Motor neuron (in vitro differentiated cells): ENCODE measurements around the gene CSTPP1. TPM values are rescaled to one million over a fixed set of nuclear protein-coding genes. Genes with fewer than 3 reads are reported as not detected.

Experiments
- ATAC-seq, 8 experiments: fragments of 200-7000 bp; cut with Tn5 transposase; replicated peaks in 6 of 8; 2 replicates each; pipeline ENCODE4 v1.8.0; 2021; ENCODE audit warnings: mild to moderate bottlenecking in 8 of 8, moderate library complexity in 8 of 8
- H3K27ac ChIP-seq, 2 donors: fragments of 250-450 bp; sonication (Bioruptor Pico); 2 replicates each; pipeline ENCODE4 v1.9.0; 2021; ENCODE audit warnings: antibody characterized with exemption in 2 of 2, mild to moderate bottlenecking in 2 of 2, moderate library complexity in 1 of 2
- H3K4me1 ChIP-seq, 2 donors: fragments of 250-450 bp; sonication (Bioruptor Pico); replicated peaks in 1 of 2; 2 replicates each; pipeline ENCODE4 v1.6.1; 2021; ENCODE audit warnings: antibody characterized with exemption in 2 of 2, mild to moderate bottlenecking in 2 of 2, moderate library complexity in 1 of 2
- H3K4me3 ChIP-seq, 5 donors: fragments of 250-450 bp; sonication (Bioruptor Pico); 2 replicates each; pipeline ENCODE4 v1.9.0; 2021; ENCODE audit warnings: antibody characterized with exemption in 5 of 5, mild to moderate bottlenecking in 5 of 5, moderate library complexity in 4 of 5
- WGBS, 10 experiments: fragments of 450-650 bp; shearing (Covaris generic); methylation state at CpG; one replicate each; pipeline ENCODE4 v1.0.0; 2022; 5-methylcytosine and 5-hydroxymethylcytosine counted together
- in situ Hi-C, 9 experiments: fragments of 400-800 bp; cut with MboI; loops; one replicate each; pipeline ENCODE4 v1.15.0; 2021; ENCODE audit warnings: low sequenced_read_pairs in 9 of 9, low pct_unique_long_range_greater_than_20kb in 2 of 9; ENCODE audit not compliant: unreplicated experiment in 9 of 9
- total RNA-seq, 8 experiments: library from RNA; unstranded; fragments of 300-600 nt; gene quantifications; 2 replicates each; pipeline versions ENCODE4 v1.2.3 to v1.2.4, GENCODE V29; 2022

Gene CSTPP1
- total RNA-seq, 8 experiments from 2014 or later = 13.2 to 65.9 (median 31.3) TPM

- 90 to 100% (median 96%) methylated on average over 3 to 5 of the region's 17 CpGs; no CpG with 5 or more reads in 6 of the 10 experiments for WGBS, 10 experiments
- Histone ChIP-seq H3K4me1 (no peaks in the 10 kb centered on the region), H3K4me3 (no peak overlapping the region), H3K27ac (no peak overlapping the region)
- in situ Hi-C loops = loop anchor here in 3 of 9 experiments (25.0 kb wide), 1 partner anchor 264 kb away; no protein-coding TSS in a partner anchor
- ATAC-seq = no peak
Measured at GRCh38 chr11:46898396-46899095, 38.0 kb upstream of the CSTPP1 start.

- 10 to 100% (median 90%) methylated on average over 1 to 5 of the region's 13 CpGs; no CpG with 5 or more reads in 5 of the 10 experiments for whole genome bisulfite sequencing, 10 experiments
- Histone ChIP-seq H3K27ac (no peak overlapping the region), H3K4me3 (no peak overlapping the region), H3K4me1 (no peaks in the 10 kb centered on the region)
- in situ Hi-C loops = loop anchor here in 3 of 9 experiments (25.0 kb wide), 1 partner anchor 263 kb away; no protein-coding TSS in a partner anchor
- ATAC-seq = no peak
Measured at GRCh38 chr11:46899501-46900025, 37.0 kb upstream of the CSTPP1 start.

- H3K4me3 ChIP-seq = no peak overlapping the region
- H3K27ac ChIP-seq = no peak overlapping the region
- no peaks in the 10 kb centered on the region for H3K4me1 ChIP-seq
- ATAC-seq = no peak
- WGBS, 10 experiments = 60 to 100% (median 85%) methylated on average over 1 to 11 of the region's 13 CpGs; no CpG with 5 or more reads in 1 of the 10 experiments
- in situ Hi-C loops = no loop called here
Measured at GRCh38 chr11:46900091-46900746, 36.3 kb upstream of the CSTPP1 start.

GRCh38 chr11:46901156-46901555 lies 35.4 kb upstream of the CSTPP1 start:
- WGBS, 10 experiments = 50 to 100% (median 80%) methylated on average over 1 to 3 of the region's 3 CpGs; no CpG with 5 or more reads in 2 of the 10 experiments
- H3K4me1 ChIP-seq = peaks cover 0 to under 1% of the 10 kb centered on the region in 2 donors
- no peak overlapping the region for H3K4me3 ChIP-seq
- in situ Hi-C loops = no loop called here
- no peak for ATAC-seq
- no peak overlapping the region for H3K27ac ChIP-seq

GRCh38 chr11:46902694-46903093 lies 33.9 kb upstream of the CSTPP1 start:
- no peak overlapping the region for H3K27ac ChIP-seq
- peaks cover 0 to 10% of the 10 kb centered on the region in 2 donors for H3K4me1 ChIP-seq
- ATAC-seq = no peak
- in situ Hi-C loops = no loop called here
- no peak overlapping the region for H3K4me3 ChIP-seq
- 33 to 92% (median 60%) methylated on average over 1 to 4 of the region's 6 CpGs; no CpG with 5 or more reads in 7 of the 10 experiments for WGBS, 10 experiments

- no peak overlapping the region for H3K27ac ChIP-seq
- in situ Hi-C loops = no loop called here
- peak in 5 of 8 experiments; percentile 32 to 76 (median 53) for ATAC-seq
- H3K4me3 ChIP-seq = no peak overlapping the region
- 21 to 55% (median 44%) methylated on average over 1 to 9 of the region's 10 CpGs; no CpG with 5 or more reads in 4 of the 10 experiments for WGBS, 10 experiments
- H3K4me1 ChIP-seq = peaks cover 0 to 10% of the 10 kb centered on the region in 2 donors
Measured at GRCh38 chr11:46903846-46904245, 32.7 kb upstream of the CSTPP1 start.

GRCh38 chr11:46905806-46906205 lies 30.8 kb upstream of the CSTPP1 start:
- Histone ChIP-seq H3K27ac (no peak overlapping the region), H3K4me1 (peaks cover 0 to 10% of the 10 kb centered on the region in 2 donors), H3K4me3 (no peak overlapping the region)
- in situ Hi-C loops = no loop called here
- ATAC-seq = no peak
- WGBS, 10 experiments = 70 to 100% (median 83%) methylated on average over 1 to 4 of the region's 5 CpGs; no CpG with 5 or more reads in 2 of the 10 experiments

- Histone ChIP-seq H3K4me3 (no peak overlapping the region), H3K4me1 (peaks cover 0 to 10% of the 10 kb centered on the region in 2 donors), H3K27ac (no peak overlapping the region)
- 0 to 78% (median 33%) methylated on average over 1 to 9 of the region's 13 CpGs; no CpG with 5 or more reads in 4 of the 10 experiments for WGBS, 10 experiments
- ATAC-seq = peak in 5 of 8 experiments; percentile 13 to 56 (median 43)
- in situ Hi-C loops = no loop called here
Measured at GRCh38 chr11:46906609-46907041, 29.9 kb upstream of the CSTPP1 start.

- Histone ChIP-seq H3K4me3 (no peak overlapping the region), H3K4me1 (peaks cover 7 to 18% of the 10 kb centered on the region in 2 donors), H3K27ac (no peak overlapping the region)
- WGBS, 10 experiments = 92 to 100% (median 100%) methylated on average over 1 to 4 of the region's 4 CpGs
- ATAC-seq = no peak
- in situ Hi-C loops = no loop called here
Measured at GRCh38 chr11:46907606-46908005, 29.0 kb upstream of the CSTPP1 start.

- in situ Hi-C loops = no loop called here
- WGBS, 10 experiments = 0 to 10% (median 3%) methylated on average over 1 to 6 of the region's 13 CpGs; no CpG with 5 or more reads in 4 of the 10 experiments
- Histone ChIP-seq H3K4me3 (peak overlapping the region; percentile 24 to 38 (median 30)), H3K4me1 (peaks cover 20 to 21% of the 10 kb centered on the region in 2 donors), H3K27ac (peak overlapping the region; percentile 83 to 92)
- ATAC-seq = peak in 5 of 8 experiments; percentile 83 to 94 (median 93)
Measured at GRCh38 chr11:46912526-46913150, 23.9 kb upstream of the CSTPP1 start.

- Histone ChIP-seq H3K4me1 (peaks cover 21 to 22% of the 10 kb centered on the region in 2 donors), H3K27ac (no peak overlapping the region), H3K4me3 (no peak overlapping the region)
- ATAC-seq = no peak
- in situ Hi-C loops = no loop called here
- WGBS, 10 experiments = 30 to 100% (median 45%) methylated on average over 1 to 3 of the region's 3 CpGs; no CpG with 5 or more reads in 2 of the 10 experiments
Measured at GRCh38 chr11:46913484-46913883, 23.1 kb upstream of the CSTPP1 start.

GRCh38 chr11:46914363-46914762 lies 22.2 kb upstream of the CSTPP1 start:
- 0 to 65% (median 40%) methylated on average over 1 to 3 of the region's 5 CpGs; no CpG with 5 or more reads in 3 of the 10 experiments for WGBS, 10 experiments
- ATAC-seq = peak in 2 of 8 experiments; percentile 13 to 21
- Histone ChIP-seq H3K4me1 (peaks cover 22 to 24% of the 10 kb centered on the region in 2 donors), H3K4me3 (no peak overlapping the region), H3K27ac (no peak overlapping the region)
- in situ Hi-C loops = no loop called here
